ENCODE results near the gene RPS21.
"Not testable (repeated sequence)": the region's sequence is repeated elsewhere in the genome, so short reads cannot be mapped to it uniquely, and the experiment has no call there.

Gene RPS21

GRCh38 chr20:62372042-62372993, 14.6 kb upstream of the RPS21 start:
- H3K4me3 ChIP-seq (ENCODE audit: low read depth, low read length): no peak overlapping the region
- in situ Hi-C loops (cut with HindIII; ENCODE audit: low sequenced_read_pairs): no loop called here
- DNase-seq (ENCODE audit: low read depth): no peak

GRCh38 chr20:62373631-62374179, 13.2 kb upstream of the RPS21 start:
- DNase-seq (ENCODE audit: low read depth); H3K4me3 ChIP-seq (ENCODE audit: low read depth, low read length); in situ Hi-C loops (cut with HindIII; ENCODE audit: low sequenced_read_pairs): not testable (repeated sequence)

More at GRCh38 chr20:62372042-62372993, 14.6 kb upstream of the RPS21 start:
- TF ChIP-seq CTCF (IDR thresholded peaks at IDR 0.05; ENCODE audit: low read depth, low read length, missing control alignments): no peak

GRCh38 chr20:62374331-62375152, 12.4 kb upstream of the RPS21 start:
- in situ Hi-C loops (cut with HindIII; ENCODE audit: low sequenced_read_pairs): loop anchor here (25.0 kb wide), 1 partner anchor 87 kb away; no protein-coding TSS in a partner anchor
- no peak for TF ChIP-seq CTCF (IDR thresholded peaks at IDR 0.05; ENCODE audit: low read depth, low read length, missing control alignments)
- DNase-seq (ENCODE audit: low read depth): no peak
- H3K4me3 ChIP-seq (ENCODE audit: low read depth, low read length): no peak overlapping the region

GRCh38 chr20:62376112-62377063, 10.5 kb upstream of the RPS21 start:
- H3K4me3 ChIP-seq (ENCODE audit: low read depth, low read length): no peak overlapping the region
- in situ Hi-C loops (cut with HindIII; ENCODE audit: low sequenced_read_pairs): loop anchor here (25.0 kb wide), 1 partner anchor 89 kb away; no protein-coding TSS in a partner anchor
- TF ChIP-seq CTCF (IDR thresholded peaks at IDR 0.05; ENCODE audit: low read depth, low read length, missing control alignments): peak; percentile 54
- no peak for DNase-seq (ENCODE audit: low read depth)

- in situ Hi-C loops (cut with HindIII; ENCODE audit: low sequenced_read_pairs): loop anchor here (25.0 kb wide), 1 partner anchor 90 kb away; no protein-coding TSS in a partner anchor
- TF ChIP-seq CTCF (IDR thresholded peaks at IDR 0.05; ENCODE audit: low read depth, low read length, missing control alignments): no peak
- no peak overlapping the region for H3K4me3 ChIP-seq (ENCODE audit: low read depth, low read length)
- DNase-seq (ENCODE audit: low read depth): no peak
These were observed 9.8 kb upstream of the RPS21 start for GRCh38 chr20:62377064-62377461.

GRCh38 chr20:62377615-62378178, 9.2 kb upstream of the RPS21 start:
- H3K4me3 ChIP-seq (ENCODE audit: low read depth, low read length): no peak overlapping the region
- no peak for DNase-seq (ENCODE audit: low read depth)
- in situ Hi-C loops (cut with HindIII; ENCODE audit: low sequenced_read_pairs): loop anchor here (25.0 kb wide), 1 partner anchor 90 kb away; no protein-coding TSS in a partner anchor
- TF ChIP-seq CTCF (IDR thresholded peaks at IDR 0.05; ENCODE audit: low read depth, low read length, missing control alignments): no peak
